ENCODE data around the gene ITPKC.

- TF ChIP-seq YY1 (IDR thresholded peaks at IDR 0.05; ENCODE audit: insufficient read depth, insufficient read length), result no peak
- TF ChIP-seq ZNF274 (IDR thresholded peaks at IDR 0.05; ENCODE audit: low read depth, low read length), result no peak
Measured at GRCh38 chr19:40705362-40705651, 11.6 kb upstream of the ITPKC start.
